Smooth muscle cell (in vitro differentiated cells): ENCODE results near the gene ADAMTSL1. TPM values are rescaled to one million over a fixed set of nuclear protein-coding genes. Genes with fewer than 3 reads are reported as not detected.
A peak's percentile ranks its signal among the peaks of the same experiment; 100 is the strongest.

ENCODE experiments used
- DNase-seq: peaks from one replicate; lab custom pipeline; 2025; ENCODE audit not compliant: unreplicated experiment; lab: John Stamatoyannopoulos, UW
- H2AFZ ChIP-seq: fragments of 200-600 bp; sonication (generic); 2 replicates; pipeline ENCODE4 v1.6.0; 2016; ENCODE audit warnings: antibody characterized with exemption, low read depth, mild to moderate bottlenecking
- H3F3A ChIP-seq: fragments of 200-600 bp; sonication (generic); 2 replicates; pipeline ENCODE4 v1.6.0; 2017; ENCODE audit warnings: antibody characterized with exemption, low read depth
- H3K27ac ChIP-seq: fragments of 200-600 bp; sonication (generic); 2 replicates; pipeline ENCODE4 v1.5.1; 2016; ENCODE audit warnings: low read depth, mild to moderate bottlenecking
- H3K27me3 ChIP-seq: fragments of 200-600 bp; sonication (generic); 2 replicates; pipeline ENCODE4 v1.6.1; 2016; ENCODE audit warnings: low read depth, mild to moderate bottlenecking
- H3K36me3 ChIP-seq: fragments of 200-600 bp; sonication (generic); 2 replicates; pipeline ENCODE4 v1.5.1; 2016; ENCODE audit warnings: low read depth
- H3K4me1 ChIP-seq: fragments of 200-600 bp; sonication (generic); 2 replicates; pipeline ENCODE4 v1.5.1; 2016; ENCODE audit warnings: low read depth
- H3K4me2 ChIP-seq: fragments of 200-600 bp; sonication (generic); 2 replicates; pipeline ENCODE4 v1.6.0; 2016; ENCODE audit warnings: mild to moderate bottlenecking
- H3K4me3 ChIP-seq: fragments of 200-600 bp; sonication (generic); 2 replicates; pipeline ENCODE4 v1.5.1; 2016; ENCODE audit warnings: mild to moderate bottlenecking
- H3K79me2 ChIP-seq: fragments of 200-600 bp; sonication (generic); 2 replicates; pipeline ENCODE4 v1.6.0; 2016; ENCODE audit warnings: low read depth, mild to moderate bottlenecking
- H3K9ac ChIP-seq: fragments of 200-600 bp; sonication (generic); 2 replicates; pipeline ENCODE4 v1.6.0; 2016; ENCODE audit warnings: low read depth
- H3K9me3 ChIP-seq: fragments of 200-600 bp; sonication (generic); replicated peaks from 2 replicates; pipeline ENCODE4 v1.5.1; 2016; ENCODE audit warnings: low read depth
- H4K20me1 ChIP-seq: fragments of 200-600 bp; sonication (generic); 2 replicates; pipeline ENCODE4 v1.6.0; 2016; ENCODE audit warnings: low read depth
- CTCF ChIP-seq: fragments of 200-600 bp; sonication (generic); IDR thresholded peaks from 2 replicates; pipeline ENCODE4 v1.5.1; 2017; ENCODE audit warnings: borderline replicate concordance, mild to moderate bottlenecking, antibody characterized with exemption; ENCODE audit not compliant: insufficient read depth, poor library complexity, severe bottlenecking
- WGBS: methylation state at CpG from one replicate; pipeline ENCODE4 v1.1.7; 2016; ENCODE audit warnings: low lambda C conversion rate; 5-methylcytosine and 5-hydroxymethylcytosine counted together
- polyA plus RNA-seq: library from polyadenylated mRNA; unstranded; fragments of >200 nt; fragmentation: Nextera tagmentation; extraction: Ambion mirVana; gene quantifications from 2 replicates; pipeline ENCODE4 v1.2.1, GENCODE V29; 2016
- total RNA-seq: library from RNA; depleted of rRNA; stranded (reverse); fragments of >200 nt; gene quantifications from 2 replicates; pipeline ENCODE4 v1.2.3, GENCODE V29; 2014

ADAMTSL1 gene
- total and polyA plus RNA-seq, 2 experiments from 2014 or later, result 4.3 to 4.4 TPM

- H3K4me2 ChIP-seq, result peak overlapping the region; percentile 37
- H3K36me3 ChIP-seq, result no peaks in the 10 kb centered on the region
- 56% methylated on average over 3 of the region's 3 CpGs for WGBS
- H3K27ac ChIP-seq, result no peak overlapping the region
- H3K9me3 ChIP-seq, result no peaks in the 10 kb centered on the region
- no peaks in the 10 kb centered on the region for H3K79me2 ChIP-seq
- no peaks in the 10 kb centered on the region for H3K27me3 ChIP-seq
- DNase-seq, result no peak
- H3K4me3 ChIP-seq, result no peak overlapping the region
- no peak for TF ChIP-seq CTCF
- no peaks in the 10 kb centered on the region for H3K4me1 ChIP-seq
- no peak overlapping the region for H2AFZ ChIP-seq
- no peak overlapping the region for H3K9ac ChIP-seq
- H4K20me1 ChIP-seq, result no peaks in the 10 kb centered on the region
- H3F3A ChIP-seq, result no peaks in the 10 kb centered on the region
Measured at GRCh38 chr9:18545636-18546360, 71.8 kb downstream of the ADAMTSL1 start.

DNA sequence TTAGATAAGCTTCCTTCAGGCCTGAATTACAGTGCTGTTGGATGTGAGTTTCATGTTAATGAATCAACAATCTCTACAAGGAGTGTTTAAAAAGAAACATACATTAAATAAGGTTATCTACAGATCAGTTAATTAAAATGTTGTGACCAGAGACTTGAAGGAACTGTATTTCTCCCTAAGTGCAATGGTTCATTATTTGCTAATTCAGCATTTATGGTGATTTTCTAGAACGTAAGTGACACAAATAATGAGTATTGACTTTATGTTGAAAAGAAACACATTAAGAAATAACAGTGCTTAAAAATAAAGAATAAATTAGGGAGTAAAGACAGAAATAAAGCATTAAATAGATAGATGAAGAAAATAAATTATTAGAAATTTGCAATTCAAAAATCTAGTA lies 74.5 kb downstream of the ADAMTSL1 start:
- H3K27ac ChIP-seq, result no peak overlapping the region
- no peak for DNase-seq
- H3K4me2 ChIP-seq, result no peak overlapping the region
- H3K9ac ChIP-seq, result no peak overlapping the region
- TF ChIP-seq CTCF, result no peak
- WGBS, result 92% methylated on average over 1 of the region's 1 CpG
- H3K79me2 ChIP-seq, result no peaks in the 10 kb centered on the region
- no peaks in the 10 kb centered on the region for H3K27me3 ChIP-seq
- H3F3A ChIP-seq, result no peaks in the 10 kb centered on the region
- H3K9me3 ChIP-seq, result no peaks in the 10 kb centered on the region
- H3K36me3 ChIP-seq, result no peaks in the 10 kb centered on the region
- no peak overlapping the region for H3K4me3 ChIP-seq
- H4K20me1 ChIP-seq, result no peaks in the 10 kb centered on the region
- H2AFZ ChIP-seq, result no peak overlapping the region
- H3K4me1 ChIP-seq, result no peaks in the 10 kb centered on the region

DNA sequence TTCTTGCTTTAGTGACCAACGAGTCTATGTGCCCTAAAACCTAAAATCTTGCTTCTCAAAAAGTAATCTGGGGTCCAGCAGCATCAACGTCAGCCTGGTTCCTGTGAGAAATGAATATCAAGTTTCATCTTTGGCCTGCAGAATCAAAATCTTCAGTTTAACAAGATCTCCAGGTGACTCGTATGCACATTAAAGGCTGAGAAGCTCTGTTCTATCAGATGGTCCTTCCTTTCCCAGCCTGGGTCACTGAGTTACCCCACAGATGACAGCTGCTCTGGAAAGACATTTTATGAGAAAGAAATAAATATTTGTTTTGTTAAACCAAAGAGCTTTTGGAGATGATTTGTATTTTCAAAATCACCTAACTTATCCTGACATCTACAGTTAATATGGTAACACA lies 75.8 kb downstream of the ADAMTSL1 start:
- TF ChIP-seq CTCF, result no peak
- Histone ChIP-seq H3F3A (no peaks in the 10 kb centered on the region), H3K4me2 (no peak overlapping the region), H3K9me3 (no peaks in the 10 kb centered on the region), H2AFZ (no peak overlapping the region), H3K9ac (no peak overlapping the region), H3K36me3 (no peaks in the 10 kb centered on the region), H4K20me1 (no peaks in the 10 kb centered on the region), H3K27ac (no peak overlapping the region), H3K4me1 (no peaks in the 10 kb centered on the region), H3K27me3 (no peaks in the 10 kb centered on the region), H3K79me2 (no peaks in the 10 kb centered on the region), H3K4me3 (no peak overlapping the region)
- 74% methylated on average over 3 of the region's 3 CpGs for WGBS
- no peak for DNase-seq

DNA sequence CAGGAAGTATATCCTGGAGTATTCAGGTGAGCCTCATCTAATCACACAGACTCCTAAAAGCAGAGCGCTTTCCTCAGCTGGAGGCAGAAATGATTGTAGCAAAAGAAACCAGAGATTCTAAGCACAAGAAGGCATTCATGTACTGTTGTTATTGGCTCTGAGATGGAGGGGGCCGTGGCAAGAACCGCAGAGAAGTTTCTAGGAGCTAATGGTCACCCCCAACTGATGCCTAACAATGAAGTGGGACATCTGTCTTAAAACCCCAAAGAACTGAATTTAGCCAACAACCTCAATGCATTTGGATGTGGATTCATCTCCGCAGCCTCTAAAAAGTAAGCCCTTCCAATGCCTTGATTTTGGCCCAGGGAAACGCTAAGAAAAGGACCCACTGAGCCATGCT lies 76.3 kb downstream of the ADAMTSL1 start:
- H4K20me1 ChIP-seq, result no peaks in the 10 kb centered on the region
- no peaks in the 10 kb centered on the region for H3K79me2 ChIP-seq
- H3K9ac ChIP-seq, result no peak overlapping the region

More for the DNA sequence above, 76.3 kb downstream of the ADAMTSL1 start:
- H3K4me3 ChIP-seq, result no peak overlapping the region
- no peak overlapping the region for H2AFZ ChIP-seq
- no peaks in the 10 kb centered on the region for H3K27me3 ChIP-seq
- H3K9me3 ChIP-seq, result no peaks in the 10 kb centered on the region
- H3K36me3 ChIP-seq, result no peaks in the 10 kb centered on the region
- H3K4me2 ChIP-seq, result no peak overlapping the region
- no peaks in the 10 kb centered on the region for H3F3A ChIP-seq
- H3K4me1 ChIP-seq, result no peaks in the 10 kb centered on the region
- no peak for TF ChIP-seq CTCF
- no peak overlapping the region for H3K27ac ChIP-seq
- 97% methylated on average over 5 of the region's 5 CpGs for WGBS
- DNase-seq, result no peak
